Pons (tissue), 1 donor: ENCODE results near the gene SBK2.
A peak's percentile ranks its signal among the peaks of the same experiment; 100 is the strongest.
"Not testable (repeated sequence)": the region's sequence is repeated elsewhere in the genome, so short reads cannot be mapped to it uniquely, and the experiment has no call there.

Source experiments
- DNase-seq: peaks from one replicate; pipeline ENCODE4 v3.0.0-alpha.2; 2016; ENCODE audit warnings: low spot score

The SBK2 gene, protein sequence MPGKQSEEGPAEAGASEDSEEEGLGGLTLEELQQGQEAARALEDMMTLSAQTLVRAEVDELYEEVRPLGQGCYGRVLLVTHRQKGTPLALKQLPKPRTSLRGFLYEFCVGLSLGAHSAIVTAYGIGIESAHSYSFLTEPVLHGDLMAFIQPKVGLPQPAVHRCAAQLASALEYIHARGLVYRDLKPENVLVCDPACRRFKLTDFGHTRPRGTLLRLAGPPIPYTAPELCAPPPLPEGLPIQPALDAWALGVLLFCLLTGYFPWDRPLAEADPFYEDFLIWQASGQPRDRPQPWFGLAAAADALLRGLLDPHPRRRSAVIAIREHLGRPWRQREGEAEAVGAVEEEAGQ

DNA sequence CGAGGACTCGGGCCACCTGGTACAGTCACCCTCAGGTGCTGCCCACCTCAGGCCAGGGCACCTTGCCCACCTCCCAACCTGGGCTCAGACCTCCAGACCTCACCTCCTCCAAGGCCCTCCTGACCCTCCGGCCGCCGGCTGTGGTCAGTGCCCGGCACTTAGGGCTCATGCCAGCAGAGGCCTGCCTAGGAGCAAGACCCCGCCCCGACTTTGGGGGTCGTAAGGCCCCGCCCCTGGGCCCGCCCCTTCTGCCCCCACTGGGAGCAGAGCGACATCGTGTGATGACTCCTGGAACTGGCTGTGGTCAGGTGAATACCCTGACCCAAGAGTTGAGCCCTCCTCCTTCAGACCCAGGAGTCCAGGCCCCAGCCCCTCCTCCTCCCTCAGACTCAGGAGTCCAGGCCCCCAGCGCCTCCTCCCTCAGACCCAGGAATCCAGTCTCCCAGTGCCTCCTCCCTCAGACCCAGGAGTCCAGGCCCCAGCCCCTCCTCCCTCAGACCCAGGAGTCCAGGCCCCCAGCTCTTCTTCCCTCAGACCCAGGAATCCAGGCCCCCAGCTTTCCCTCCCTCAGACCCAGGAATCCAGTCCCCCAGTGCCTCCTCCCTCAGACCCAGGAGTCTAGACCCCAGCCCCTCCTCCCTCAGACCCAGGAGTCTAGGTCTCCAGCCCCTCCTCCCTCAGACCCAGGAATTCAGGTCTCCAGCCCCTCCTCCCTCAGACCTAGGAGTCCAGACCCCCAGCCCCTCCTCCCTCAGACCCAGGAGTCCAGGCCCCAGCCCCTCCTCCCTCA lies at the start of gene SBK2:
Gene SBK2 (minus strand): TSS at position 183 of the 790 bp plus-strand sequence. CDS start 839 bp downstream, outside the sequence.
- no peak for DNase-seq

DNA sequence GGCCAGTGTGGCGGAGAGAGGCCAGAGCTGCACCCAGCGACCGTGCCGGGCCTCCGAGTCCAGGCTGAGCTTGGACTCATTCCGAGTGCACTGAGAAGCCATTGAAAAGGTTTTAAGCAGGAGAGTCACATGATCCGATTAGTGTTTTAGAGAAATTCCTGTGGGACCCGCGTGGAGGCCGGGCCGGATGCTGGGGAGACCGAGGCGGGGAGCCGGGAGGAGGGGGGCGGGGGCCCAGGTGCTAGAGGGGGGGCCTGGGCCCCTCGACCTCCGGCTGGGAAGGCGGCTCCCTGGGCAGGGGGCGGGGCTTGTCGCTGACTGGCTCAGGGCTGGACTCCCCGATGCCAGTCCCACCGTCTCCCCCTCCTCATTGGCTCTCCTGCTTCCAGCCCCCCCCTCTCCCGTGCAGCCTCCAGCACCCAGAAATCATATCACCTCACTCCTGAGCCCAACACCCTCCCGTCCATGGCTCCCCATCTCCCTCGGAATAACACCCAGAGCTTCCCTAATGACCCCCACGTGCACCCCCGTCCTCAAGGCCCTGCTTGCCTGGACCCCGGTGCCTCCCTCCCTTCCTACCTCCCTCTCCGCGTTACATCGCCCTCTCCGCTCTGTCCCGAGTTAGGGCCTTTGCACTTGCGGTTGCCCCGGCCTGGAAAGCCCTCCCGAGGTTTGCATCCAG lies 48.9 kb upstream of the SBK2 start:
- peak; percentile 37 for DNase-seq

DNA sequence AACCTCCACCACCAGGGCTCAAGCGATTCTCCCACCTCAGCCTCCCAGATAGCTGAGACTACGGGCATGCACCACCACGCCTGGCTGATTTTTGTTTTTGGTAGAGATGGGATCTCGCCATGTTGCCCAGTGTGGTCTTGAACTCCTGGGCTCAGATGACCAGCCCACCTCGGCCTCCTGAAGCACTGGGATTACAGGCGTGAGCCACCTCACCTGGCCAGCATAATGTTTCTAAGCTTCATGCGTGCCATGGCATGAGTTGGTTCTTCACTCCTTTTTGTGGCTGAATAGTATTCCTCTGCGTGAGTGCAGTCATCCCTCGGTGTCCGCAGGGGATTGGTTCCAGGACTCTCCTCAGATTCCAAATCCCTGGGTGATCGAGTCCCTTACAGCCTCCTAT lies 47.9 kb upstream of the SBK2 start:
- no peak for DNase-seq

DNA sequence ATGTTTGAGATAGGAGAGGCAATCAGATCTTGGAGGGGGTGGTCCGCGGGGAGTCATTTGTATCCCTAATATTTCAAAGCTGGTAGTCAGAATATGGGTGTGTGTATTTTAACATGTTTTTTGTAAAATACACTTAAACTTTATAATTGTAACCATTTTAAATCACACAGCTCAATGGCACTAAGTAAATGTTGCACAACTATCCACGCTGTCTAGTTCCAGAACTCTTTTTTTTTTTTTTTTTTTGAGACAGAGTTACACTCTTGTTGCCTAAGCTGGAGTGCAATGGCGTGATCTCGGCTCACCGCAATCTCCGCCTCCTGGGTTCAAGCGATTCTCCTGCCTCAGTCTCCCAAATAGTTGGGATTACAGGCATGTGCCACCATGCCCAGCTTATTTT lies 47.0 kb upstream of the SBK2 start:
- not testable (repeated sequence) for DNase-seq

DNA sequence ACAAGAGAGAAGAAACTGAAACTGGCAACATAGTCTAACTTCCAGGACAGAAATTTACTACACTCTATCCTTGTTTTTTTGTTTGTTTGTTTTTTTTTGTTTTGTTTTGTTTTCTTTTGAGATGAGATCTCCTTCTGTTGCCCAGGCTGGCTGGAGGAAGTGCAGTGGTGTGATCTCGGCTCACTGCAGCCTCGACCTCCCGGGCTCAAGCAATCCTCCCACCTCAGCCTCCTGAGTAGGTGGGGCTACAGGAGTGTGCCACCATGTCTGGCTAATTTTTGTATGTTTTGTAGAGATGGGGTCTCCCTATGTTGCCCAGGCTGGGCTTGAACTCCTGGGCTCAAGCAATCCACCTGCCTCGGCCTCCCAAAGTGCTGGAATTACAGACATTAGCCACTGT lies 45.4 kb upstream of the SBK2 start:
- not testable (repeated sequence) for DNase-seq

DNA sequence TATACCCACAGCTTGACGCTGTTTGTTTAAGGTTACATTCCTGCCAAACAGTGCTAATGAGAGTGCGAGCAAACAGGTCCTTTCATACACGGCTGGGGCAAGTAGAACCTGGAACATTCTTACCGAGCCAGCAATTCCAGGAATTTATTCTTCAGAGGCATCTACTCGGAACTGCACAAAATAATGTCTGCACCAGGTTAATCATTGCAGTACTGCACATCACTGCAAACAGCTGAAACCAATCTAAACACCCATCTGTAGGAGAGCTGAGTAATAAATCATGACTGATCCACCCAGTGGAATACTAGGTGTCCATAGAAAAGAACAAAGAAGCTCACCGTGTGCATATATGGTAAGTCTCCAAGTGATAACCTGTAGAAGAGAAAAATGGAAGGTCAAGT lies 44.9 kb upstream of the SBK2 start:
- DNase-seq, result peak; percentile 28

DNA sequence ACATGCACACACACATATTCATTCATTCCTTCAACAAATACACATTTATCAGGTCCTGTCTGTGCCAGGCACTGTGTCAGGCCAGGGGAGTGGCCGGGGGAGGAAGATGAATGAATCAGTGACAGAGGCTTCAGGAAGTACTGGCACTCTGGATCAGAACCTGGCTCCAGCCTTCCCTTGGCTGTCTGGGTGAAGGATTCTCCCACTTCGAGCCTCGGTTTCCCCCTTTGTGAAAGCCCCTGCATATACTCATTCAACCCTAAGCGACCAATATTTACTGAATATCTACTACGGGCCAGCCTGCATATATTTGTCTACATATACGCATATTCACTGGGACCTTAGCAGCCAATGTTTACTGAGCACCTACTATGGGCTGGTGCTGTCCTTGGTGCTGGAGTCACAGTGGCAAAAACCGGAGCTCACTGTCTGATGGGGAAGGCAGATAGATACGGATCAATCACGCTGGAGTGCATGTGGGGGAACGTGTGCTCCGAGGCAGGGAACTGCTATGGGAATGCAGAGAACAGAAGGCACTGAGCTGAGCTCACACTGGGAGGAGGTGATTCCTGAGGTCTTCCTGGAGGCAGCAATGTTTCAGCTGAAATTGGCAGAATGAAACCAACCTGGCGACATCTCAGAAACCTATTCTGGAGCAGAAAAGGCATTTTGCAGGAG lies 44.4 kb upstream of the SBK2 start:
- peak; percentile 16 for DNase-seq

DNA sequence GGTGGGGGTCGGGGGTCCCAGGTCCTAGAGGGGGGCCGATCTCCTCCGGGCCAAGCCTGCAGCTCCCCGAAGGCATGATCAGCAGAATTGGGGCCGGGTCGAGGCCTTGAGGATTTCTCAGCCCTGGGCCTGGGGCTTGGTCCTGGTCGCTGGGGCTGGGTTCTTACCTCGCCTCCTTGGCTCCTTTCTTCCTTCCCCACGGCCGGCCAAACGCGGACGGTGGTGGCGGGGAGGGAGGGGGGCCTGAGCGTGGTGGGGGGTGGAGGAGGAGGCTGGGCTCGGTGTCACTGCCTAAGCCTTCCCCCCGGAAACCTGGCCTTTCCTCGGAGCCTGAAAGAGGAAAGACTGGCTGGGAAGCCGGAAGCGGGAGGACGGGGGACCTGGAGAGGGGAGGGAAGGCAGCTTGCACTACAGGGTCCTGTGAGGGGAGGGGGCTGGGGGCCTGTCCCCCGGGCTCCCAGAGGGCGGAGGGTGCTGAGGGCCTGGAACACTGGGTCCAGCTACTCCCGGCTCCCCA lies 43.8 kb upstream of the SBK2 start, which contains the start of gene ZNF579:
Gene ZNF579 (minus strand): TSS at position 221 of the 517 bp plus-strand sequence. CDS start 1,209 bp downstream, outside the sequence.
- DNase-seq, result peak; percentile 82

DNA sequence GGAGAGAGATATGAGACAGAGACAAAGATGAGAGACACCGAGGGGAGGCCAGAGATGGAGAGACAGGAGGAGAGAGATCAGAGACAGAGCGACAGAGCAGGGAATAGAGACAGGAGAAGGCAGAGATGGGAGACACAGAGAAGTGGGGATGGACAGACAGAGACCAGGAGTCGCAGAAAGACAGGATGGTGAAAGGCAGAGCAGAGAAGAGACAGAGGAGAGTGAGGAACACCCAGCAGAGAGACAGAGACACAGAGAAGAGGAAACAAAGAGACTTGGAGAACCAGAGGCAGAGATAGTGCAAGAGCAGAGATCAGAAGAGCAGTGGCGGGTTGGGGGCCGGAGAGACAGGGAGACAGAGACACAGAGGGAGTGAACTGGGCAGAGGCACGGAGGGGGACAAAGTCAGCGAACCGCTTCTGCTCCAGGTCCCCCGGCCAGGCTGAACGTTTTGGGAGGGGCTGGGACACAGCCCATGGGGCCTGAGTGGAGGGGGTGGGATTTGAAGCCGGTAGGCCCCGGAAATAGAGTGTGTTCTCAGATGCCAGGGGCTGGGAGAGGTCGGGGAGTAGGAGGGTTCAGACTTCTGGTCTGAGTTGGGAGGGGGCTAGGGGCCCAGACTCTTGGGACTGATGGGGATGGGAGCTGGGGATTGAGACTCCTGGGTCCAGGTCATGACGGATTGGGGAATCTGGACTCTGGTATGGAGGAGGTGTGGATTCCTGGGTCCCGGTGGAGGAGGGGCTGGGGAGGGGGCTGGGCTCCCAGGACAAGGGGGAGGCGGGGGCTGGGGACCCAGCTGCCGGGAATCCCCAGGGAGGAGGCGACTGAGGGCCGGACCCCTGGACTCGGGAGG lies 43.1 kb upstream of the SBK2 start:
- no peak for DNase-seq

DNA sequence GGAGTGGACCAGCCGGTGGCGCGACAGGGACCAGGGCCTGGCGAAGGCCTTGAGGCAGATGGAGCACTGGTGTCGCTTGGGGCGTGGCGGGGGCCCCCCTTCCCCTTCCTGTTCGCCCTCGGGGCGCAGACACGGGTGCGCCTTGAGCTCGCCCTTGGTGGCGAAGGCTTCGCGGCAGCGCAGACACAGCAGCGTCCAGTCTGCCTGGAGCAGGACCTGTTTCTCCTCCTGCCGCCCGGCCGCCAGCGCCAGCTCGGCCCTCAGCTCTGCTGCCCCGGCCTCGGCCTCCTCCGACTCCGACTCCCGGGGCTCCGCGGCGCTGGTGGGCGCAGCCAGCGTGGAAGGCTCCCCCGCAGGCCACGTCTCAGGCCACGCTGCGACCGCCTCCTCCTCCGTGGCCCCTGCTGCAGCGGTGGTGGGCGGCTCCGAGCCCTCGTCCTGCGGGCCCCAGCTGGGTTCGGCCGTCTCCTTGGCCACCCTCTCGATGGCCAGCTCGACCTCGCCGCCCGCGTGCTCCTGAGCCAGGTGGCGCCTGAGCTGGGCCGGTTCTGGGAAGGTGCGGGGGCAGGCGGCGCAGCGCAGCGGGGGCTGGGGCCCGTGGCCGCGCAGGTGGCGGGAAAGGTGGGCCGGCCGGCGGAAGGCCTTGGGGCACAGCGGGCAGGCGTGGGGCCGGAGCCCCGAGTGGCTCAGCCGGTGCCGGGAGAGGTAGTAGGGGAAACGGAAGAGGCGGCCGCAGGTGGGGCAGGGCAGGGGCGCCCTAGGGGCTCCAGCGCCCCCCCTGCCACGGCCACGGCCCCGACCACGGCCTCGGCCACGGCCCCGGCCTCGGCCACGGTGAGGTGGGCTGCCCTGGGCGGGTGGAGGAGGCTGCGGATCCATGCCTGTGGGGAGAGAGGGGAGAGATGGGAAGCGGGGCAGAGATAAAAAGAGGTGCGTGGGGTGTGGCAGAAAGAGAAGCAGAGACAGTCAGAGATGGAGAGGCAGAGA lies 42.1 kb upstream of the SBK2 start:
- DNase-seq, result no peak

DNA sequence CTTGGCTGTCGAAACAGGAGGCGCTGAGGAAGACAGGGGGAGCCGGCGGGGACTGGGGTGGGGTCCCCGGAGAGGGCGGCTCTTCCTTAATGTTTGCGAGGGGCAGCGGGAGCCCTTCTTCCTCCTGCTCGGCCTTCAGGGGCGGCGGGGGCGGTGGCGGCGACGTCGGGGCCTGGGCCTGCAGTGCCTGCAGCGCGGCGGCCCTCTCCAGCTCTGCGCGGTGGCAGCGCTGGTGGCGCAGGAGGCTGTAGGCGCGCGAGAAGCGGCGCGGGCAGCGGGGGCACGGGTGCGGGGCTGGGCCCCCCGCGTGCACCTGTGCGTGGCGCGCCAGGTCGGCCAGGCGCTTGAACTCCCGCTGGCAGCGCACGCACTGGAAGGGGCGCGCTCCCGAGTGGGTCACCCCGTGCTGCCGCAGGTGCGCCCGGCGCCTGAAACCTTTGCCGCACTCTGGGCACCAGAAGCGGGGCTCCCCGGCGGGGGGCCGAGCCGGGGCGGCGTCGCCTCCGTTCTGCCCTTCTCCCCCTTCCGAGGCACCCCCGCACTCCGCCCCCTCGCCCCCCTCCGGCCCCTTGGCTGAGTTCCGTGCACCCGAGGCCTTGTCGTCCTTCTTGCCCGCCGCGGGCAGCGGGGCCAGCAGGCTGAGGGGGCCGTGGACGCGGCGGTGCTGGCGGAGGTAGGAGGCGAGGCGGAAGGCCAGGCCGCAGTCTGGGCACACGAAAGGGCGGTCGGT lies 41.3 kb upstream of the SBK2 start:
- DNase-seq, result no peak

DNA sequence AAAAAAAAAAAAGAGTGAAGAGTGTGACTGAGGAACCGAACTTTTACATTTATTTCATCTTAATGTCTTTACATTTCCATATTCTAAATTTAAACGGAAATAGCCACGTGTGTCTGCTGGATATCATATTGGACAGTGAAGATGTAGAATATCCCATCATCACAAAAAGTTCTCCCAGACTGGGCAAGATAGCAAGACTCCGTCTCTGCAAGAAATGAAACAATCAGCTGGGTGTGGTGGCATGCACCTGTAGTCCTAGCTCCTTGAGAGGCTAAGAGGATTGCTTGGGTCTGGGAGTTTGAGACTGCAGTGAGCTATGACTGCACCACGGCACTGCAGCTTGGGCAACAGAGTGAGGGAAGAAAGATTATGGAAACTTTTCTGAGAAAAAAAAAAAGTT lies 39.8 kb upstream of the SBK2 start:
- no peak for DNase-seq

DNA sequence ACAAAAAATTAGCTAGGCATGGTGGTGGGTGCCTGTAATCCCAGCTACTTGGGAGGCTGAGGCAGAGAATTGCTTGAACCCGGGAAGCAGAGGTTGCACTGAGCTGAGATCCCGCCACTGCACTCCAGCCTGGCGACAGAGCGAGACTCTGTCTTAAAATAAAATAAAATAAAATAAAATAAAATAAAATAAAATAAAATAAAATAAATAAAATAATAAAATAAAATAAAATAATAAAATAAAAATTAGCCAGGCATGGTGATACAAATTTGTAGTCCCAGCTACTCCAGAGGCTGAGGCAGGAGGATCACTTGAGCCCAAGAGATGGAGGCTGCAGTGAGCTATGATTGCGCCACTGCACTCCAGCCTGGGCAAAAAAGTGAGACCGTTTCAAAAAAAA lies 37.0 kb upstream of the SBK2 start:
- not testable (repeated sequence) for DNase-seq

DNA sequence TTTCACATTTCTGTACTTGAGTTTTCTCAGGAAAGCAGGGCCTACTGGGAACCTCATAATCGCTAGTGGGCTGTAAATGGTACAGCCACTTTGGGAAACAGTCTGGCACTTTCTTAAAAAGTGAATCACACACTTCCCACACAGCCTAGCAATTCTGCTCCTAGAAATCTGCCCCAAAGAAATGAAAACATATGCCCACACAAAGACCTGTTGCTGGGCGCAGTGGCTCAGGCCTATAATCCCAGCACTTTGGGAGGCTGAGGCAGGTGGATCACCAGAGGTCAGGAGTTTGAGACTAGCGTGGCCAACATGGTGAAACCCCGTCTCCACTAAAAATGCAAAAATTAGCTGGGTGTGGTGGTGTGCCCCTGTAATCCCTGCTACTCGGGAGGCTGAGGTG lies 32.5 kb upstream of the SBK2 start:
- DNase-seq, result not testable (repeated sequence)

DNA sequence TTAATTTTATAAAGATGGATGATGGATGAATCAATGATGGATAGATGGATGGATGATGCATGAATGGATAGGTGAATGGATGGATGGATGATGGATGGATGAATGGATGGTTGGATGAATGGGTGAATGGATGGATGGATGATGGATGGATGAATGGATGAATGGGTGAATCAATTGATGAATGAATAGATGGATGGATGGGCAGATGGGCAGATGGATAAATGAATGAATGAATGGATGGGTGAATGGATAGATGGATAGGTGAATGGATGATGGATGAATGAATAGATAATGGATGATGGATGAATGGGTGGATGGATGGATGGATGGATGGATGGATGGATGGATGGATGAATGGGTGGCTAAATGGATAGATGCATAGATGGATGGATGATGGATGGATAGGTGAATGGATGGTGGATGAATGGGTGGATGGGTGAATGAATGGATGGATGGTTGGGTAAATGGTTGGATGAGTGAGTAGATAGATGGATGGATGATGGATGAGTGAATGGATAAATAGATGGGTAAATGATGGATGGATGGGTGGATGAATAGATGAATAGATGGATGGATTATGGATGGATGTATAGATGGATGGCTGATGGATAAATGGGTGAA lies 30.9 kb upstream of the SBK2 start:
- DNase-seq, result no peak

DNA sequence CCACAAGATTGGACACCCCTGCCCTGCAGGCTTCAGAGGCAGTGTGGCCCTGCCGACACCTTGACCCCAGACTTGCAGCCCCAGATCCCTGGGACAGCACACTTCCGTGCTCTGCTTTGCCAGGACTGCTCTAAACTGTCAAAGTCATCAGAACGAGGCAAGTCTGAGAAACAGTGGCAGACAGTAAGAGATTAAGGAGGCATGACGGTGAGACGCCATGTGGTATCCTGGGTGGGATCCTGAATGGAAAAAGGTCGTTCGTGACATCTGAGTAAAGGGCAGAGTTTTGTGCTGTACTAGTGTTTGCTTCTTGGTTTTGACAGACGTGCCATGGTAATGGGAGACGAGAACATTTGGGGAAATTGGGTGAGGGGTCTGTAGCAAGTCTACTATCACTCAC lies 29.9 kb upstream of the SBK2 start:
- no peak for DNase-seq

DNA sequence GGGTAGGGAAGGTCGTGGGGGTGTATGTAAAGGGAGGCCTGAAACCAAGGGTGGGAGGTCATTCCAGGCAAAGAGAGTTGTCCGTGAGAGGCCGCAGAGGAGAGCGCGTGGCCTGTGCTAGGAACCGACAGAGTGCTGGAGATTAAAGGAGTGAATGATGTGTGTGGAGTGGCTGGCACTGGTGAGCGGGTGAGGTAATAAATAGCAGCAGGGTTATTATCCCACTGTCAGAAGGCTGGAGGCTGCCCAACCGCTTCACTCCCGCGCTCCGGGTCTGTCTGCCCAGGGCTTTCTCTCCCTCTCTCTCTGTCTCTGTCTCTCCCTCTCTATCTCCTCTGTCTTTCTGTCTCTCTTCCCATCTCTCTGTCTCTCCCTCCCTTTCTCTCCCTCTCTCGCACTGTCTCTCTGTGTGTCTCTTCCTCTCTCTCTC lies 26.3 kb upstream of the SBK2 start:
- no peak for DNase-seq

DNA sequence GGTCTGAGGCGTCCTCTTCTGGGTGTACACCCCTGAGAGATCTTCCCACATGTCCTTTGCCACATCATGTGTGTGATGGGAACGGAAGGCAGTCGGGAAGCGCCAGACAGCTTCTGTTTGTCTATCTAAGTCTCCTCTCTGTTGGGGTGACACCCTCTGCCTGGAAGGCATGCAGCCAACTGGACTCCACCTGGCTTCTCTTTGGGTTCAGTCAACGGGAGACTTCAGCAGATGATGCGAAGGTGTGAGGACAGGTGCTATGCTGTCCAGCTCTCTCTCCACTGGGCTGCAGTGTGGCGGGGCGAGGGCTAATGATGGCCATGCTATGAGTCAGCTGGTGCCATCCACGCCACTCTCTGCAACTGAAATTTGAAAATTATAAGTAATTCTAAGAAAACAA lies 22.8 kb upstream of the SBK2 start:
- DNase-seq, result no peak
